Measurements from ENCODE around the gene ALG14.

The ALG14 gene

GRCh38 chr1:94994805-94995204 lies 77.9 kb downstream of the ALG14 start:
- H3K27me3 ChIP-seq (ENCODE audit: control insufficient read depth, low read length), result no peaks in the 10 kb centered on the region
- TF ChIP-seq CTCF (IDR thresholded peaks at IDR 0.05; ENCODE audit: low read depth, low read length, poor library complexity, severe bottlenecking) (no peak), EZH2phosphoT487 (IDR thresholded peaks at IDR 0.05; ENCODE audit: borderline replicate concordance, low read length) (no peak)
- no peaks in the 10 kb centered on the region for H3K9me3 ChIP-seq (ENCODE audit: control insufficient read depth, insufficient read depth, low read length)
- H3K36me3 ChIP-seq (ENCODE audit: control insufficient read depth, low read length), result no peaks in the 10 kb centered on the region
- H3F3A ChIP-seq (ENCODE audit: control insufficient read depth, insufficient read depth), result no peaks in the 10 kb centered on the region
- no peaks in the 10 kb centered on the region for H4K20me1 ChIP-seq (ENCODE audit: control insufficient read depth, insufficient read depth, low read depth, low read length)
- H3K79me2 ChIP-seq (ENCODE audit: control insufficient read depth, low read length), result no peaks in the 10 kb centered on the region
- H3K4me3 ChIP-seq (ENCODE audit: low read length), result no peak overlapping the region
- H3K27ac ChIP-seq (ENCODE audit: low read depth, low read length), result no peak overlapping the region
- no peaks in the 10 kb centered on the region for H3K4me1 ChIP-seq (ENCODE audit: control insufficient read depth, low read length)
- no peaks in the 10 kb centered on the region for H3K9me2 ChIP-seq (replicated peaks; ENCODE audit: control insufficient read depth, low read length)
- no peak overlapping the region for H3K4me2 ChIP-seq (ENCODE audit: low read length)

DNA sequence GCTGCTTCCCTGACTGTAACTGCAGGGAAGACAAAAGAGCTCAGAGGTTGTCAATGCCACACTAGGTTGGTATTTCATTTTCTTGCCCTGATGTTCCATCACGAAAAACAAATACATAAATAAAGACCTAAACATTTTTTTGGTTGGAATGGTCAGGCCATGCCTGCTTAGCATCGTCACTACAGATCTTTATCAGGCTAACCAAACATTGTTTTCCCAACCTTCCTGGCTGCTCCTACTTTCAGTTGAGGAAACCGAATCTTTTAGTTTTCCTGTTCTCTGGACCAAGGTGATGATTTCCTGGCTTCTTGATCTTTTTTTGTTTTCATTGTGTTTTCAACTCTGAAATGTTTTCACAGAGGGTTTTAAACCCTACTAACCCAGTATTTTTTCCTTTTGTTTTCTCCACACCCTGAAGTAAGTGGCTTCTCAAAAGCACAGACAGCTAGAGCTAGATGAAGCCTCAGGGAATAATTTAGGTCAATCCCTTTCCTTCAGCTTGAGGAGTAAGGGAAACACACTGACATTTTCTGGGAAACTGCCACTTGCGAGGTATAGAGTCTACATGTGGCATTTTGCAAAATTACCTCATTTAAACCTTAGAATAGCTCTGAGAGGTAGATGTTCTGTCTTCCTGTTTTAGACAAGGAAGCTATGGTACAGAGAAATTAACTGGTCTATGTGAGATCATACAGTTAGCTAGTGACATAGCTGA lies 78.7 kb downstream of the ALG14 start:
- H3K4me1 ChIP-seq (ENCODE audit: control insufficient read depth, low read length), result no peaks in the 10 kb centered on the region
- H3K9me3 ChIP-seq (ENCODE audit: control insufficient read depth, insufficient read depth, low read length), result no peaks in the 10 kb centered on the region

GRCh38 chr1:94992863-94993563 lies 79.7 kb downstream of the ALG14 start:
- no peak overlapping the region for H3K27ac ChIP-seq (ENCODE audit: low read depth, low read length)

More for the DNA sequence above, 78.7 kb downstream of the ALG14 start:
- H3K27me3 ChIP-seq (ENCODE audit: control insufficient read depth, low read length), result no peaks in the 10 kb centered on the region
- no peak overlapping the region for H3K4me3 ChIP-seq (ENCODE audit: low read length)
- no peak overlapping the region for H3K27ac ChIP-seq (ENCODE audit: low read depth, low read length)
- TF ChIP-seq CTCF (IDR thresholded peaks at IDR 0.05; ENCODE audit: low read depth, low read length, poor library complexity, severe bottlenecking), result no peak
- TF ChIP-seq EZH2phosphoT487 (IDR thresholded peaks at IDR 0.05; ENCODE audit: borderline replicate concordance, low read length), result no peak
- H3K4me2 ChIP-seq (ENCODE audit: low read length), result no peak overlapping the region
- H3K9me2 ChIP-seq (replicated peaks; ENCODE audit: control insufficient read depth, low read length), result no peaks in the 10 kb centered on the region
- H3F3A ChIP-seq (ENCODE audit: control insufficient read depth, insufficient read depth), result no peaks in the 10 kb centered on the region
- H4K20me1 ChIP-seq (ENCODE audit: control insufficient read depth, insufficient read depth, low read depth, low read length), result no peaks in the 10 kb centered on the region
- H3K36me3 ChIP-seq (ENCODE audit: control insufficient read depth, low read length), result no peaks in the 10 kb centered on the region
- H3K79me2 ChIP-seq (ENCODE audit: control insufficient read depth, low read length), result no peaks in the 10 kb centered on the region

More at GRCh38 chr1:94992863-94993563, 79.7 kb downstream of the ALG14 start:
- Histone ChIP-seq H3K79me2 (ENCODE audit: control insufficient read depth, low read length) (no peaks in the 10 kb centered on the region), H3K9me2 (replicated peaks; ENCODE audit: control insufficient read depth, low read length) (no peaks in the 10 kb centered on the region), H4K20me1 (ENCODE audit: control insufficient read depth, insufficient read depth, low read depth, low read length) (no peaks in the 10 kb centered on the region), H3K4me3 (ENCODE audit: low read length) (no peak overlapping the region), H3K4me2 (ENCODE audit: low read length) (no peak overlapping the region), H3K27me3 (ENCODE audit: control insufficient read depth, low read length) (no peaks in the 10 kb centered on the region), H3K36me3 (ENCODE audit: control insufficient read depth, low read length) (no peaks in the 10 kb centered on the region), H3F3A (ENCODE audit: control insufficient read depth, insufficient read depth) (no peaks in the 10 kb centered on the region), H3K9me3 (ENCODE audit: control insufficient read depth, insufficient read depth, low read length) (no peaks in the 10 kb centered on the region), H3K4me1 (ENCODE audit: control insufficient read depth, low read length) (no peaks in the 10 kb centered on the region)
- TF ChIP-seq CTCF (IDR thresholded peaks at IDR 0.05; ENCODE audit: low read depth, low read length, poor library complexity, severe bottlenecking), result no peak
- TF ChIP-seq EZH2phosphoT487 (IDR thresholded peaks at IDR 0.05; ENCODE audit: borderline replicate concordance, low read length), result no peak

Measured in DOHH2 (cell line).